OCI-LY1 (cell line): Measurements from ENCODE around the gene ARFGAP2.

ENCODE experiments used
- CTCF ChIP-seq: fragments of 200-600 bp; sonication (generic), shearing (Covaris generic); IDR thresholded peaks from 2 replicates; pipeline ENCODE4 v1.5.1; 2017; ENCODE audit warnings: mild to moderate bottlenecking, antibody characterized with exemption, low read length, moderate library complexity, mixed read lengths
- EZH2 ChIP-seq: fragments of 200-600 bp; sonication (generic), shearing (Covaris generic); IDR thresholded peaks from 2 replicates; pipeline ENCODE4 v1.8.0; 2017; ENCODE audit warnings: borderline replicate concordance, mixed run types, mild to moderate bottlenecking, antibody characterized with exemption, low read length, moderate library complexity, mixed read lengths

GRCh38 chr11:47182380-47182779, 5.7 kb upstream of the ARFGAP2 start:
- TF ChIP-seq CTCF: no peak
- no peak for TF ChIP-seq EZH2
